ENCODE results near the gene BAZ2B.

Gene BAZ2B

GRCh38 chr2:159444754-159445153, 171.6 kb downstream of the BAZ2B start:
- no peak for DNase-seq (ENCODE audit: extremely low read depth, insufficient read length)
- H3K4me3 ChIP-seq (replicated peaks; ENCODE audit: low read depth, low read length) = no peak overlapping the region
- no peak for TF ChIP-seq CTCF (IDR thresholded peaks at IDR 0.05; ENCODE audit: insufficient read depth, low read length, poor library complexity, severe bottlenecking)
- H3K27me3 ChIP-seq (replicated peaks; ENCODE audit: control insufficient read depth, insufficient read depth, low read length) = no peaks in the 10 kb centered on the region
- no peaks in the 10 kb centered on the region for H3K36me3 ChIP-seq (ENCODE audit: control insufficient read depth, insufficient read depth, low read length)

GRCh38 chr2:159442159-159442852, 174.0 kb downstream of the BAZ2B start:
- DNase-seq (ENCODE audit: extremely low read depth, insufficient read length) = no peak
- TF ChIP-seq CTCF (IDR thresholded peaks at IDR 0.05; ENCODE audit: insufficient read depth, low read length, poor library complexity, severe bottlenecking) = no peak
- no peaks in the 10 kb centered on the region for H3K36me3 ChIP-seq (ENCODE audit: control insufficient read depth, insufficient read depth, low read length)

GRCh38 chr2:159441182-159441581, 175.2 kb downstream of the BAZ2B start:
- no peak for DNase-seq (ENCODE audit: extremely low read depth, insufficient read length)
- Histone ChIP-seq H3K4me3 (replicated peaks; ENCODE audit: low read depth, low read length) (no peak overlapping the region), H3K27me3 (replicated peaks; ENCODE audit: control insufficient read depth, insufficient read depth, low read length) (no peaks in the 10 kb centered on the region), H3K36me3 (ENCODE audit: control insufficient read depth, insufficient read depth, low read length) (no peaks in the 10 kb centered on the region)
- TF ChIP-seq CTCF (IDR thresholded peaks at IDR 0.05; ENCODE audit: insufficient read depth, low read length, poor library complexity, severe bottlenecking) = no peak

More at GRCh38 chr2:159442159-159442852, 174.0 kb downstream of the BAZ2B start:
- Histone ChIP-seq H3K4me3 (replicated peaks; ENCODE audit: low read depth, low read length) (no peak overlapping the region), H3K27me3 (replicated peaks; ENCODE audit: control insufficient read depth, insufficient read depth, low read length) (no peaks in the 10 kb centered on the region)

- no peak overlapping the region for H3K4me3 ChIP-seq (replicated peaks; ENCODE audit: low read depth, low read length)
- no peaks in the 10 kb centered on the region for H3K36me3 ChIP-seq (ENCODE audit: control insufficient read depth, insufficient read depth, low read length)
- no peak for DNase-seq (ENCODE audit: extremely low read depth, insufficient read length)
- no peaks in the 10 kb centered on the region for H3K27me3 ChIP-seq (replicated peaks; ENCODE audit: control insufficient read depth, insufficient read depth, low read length)
- TF ChIP-seq CTCF (IDR thresholded peaks at IDR 0.05; ENCODE audit: insufficient read depth, low read length, poor library complexity, severe bottlenecking) = no peak
Measured at GRCh38 chr2:159439421-159439820, 176.9 kb downstream of the BAZ2B start.

- H3K36me3 ChIP-seq (ENCODE audit: control insufficient read depth, insufficient read depth, low read length) = no peaks in the 10 kb centered on the region
- TF ChIP-seq CTCF (IDR thresholded peaks at IDR 0.05; ENCODE audit: insufficient read depth, low read length, poor library complexity, severe bottlenecking) = no peak
- H3K4me3 ChIP-seq (replicated peaks; ENCODE audit: low read depth, low read length) = no peak overlapping the region
- no peak for DNase-seq (ENCODE audit: extremely low read depth, insufficient read length)
- H3K27me3 ChIP-seq (replicated peaks; ENCODE audit: control insufficient read depth, insufficient read depth, low read length) = no peaks in the 10 kb centered on the region
Measured at GRCh38 chr2:159438720-159439353, 177.5 kb downstream of the BAZ2B start.

Data from GM06990 (cell line).